Measurements from ENCODE around the gene HHIPL1.

DNA sequence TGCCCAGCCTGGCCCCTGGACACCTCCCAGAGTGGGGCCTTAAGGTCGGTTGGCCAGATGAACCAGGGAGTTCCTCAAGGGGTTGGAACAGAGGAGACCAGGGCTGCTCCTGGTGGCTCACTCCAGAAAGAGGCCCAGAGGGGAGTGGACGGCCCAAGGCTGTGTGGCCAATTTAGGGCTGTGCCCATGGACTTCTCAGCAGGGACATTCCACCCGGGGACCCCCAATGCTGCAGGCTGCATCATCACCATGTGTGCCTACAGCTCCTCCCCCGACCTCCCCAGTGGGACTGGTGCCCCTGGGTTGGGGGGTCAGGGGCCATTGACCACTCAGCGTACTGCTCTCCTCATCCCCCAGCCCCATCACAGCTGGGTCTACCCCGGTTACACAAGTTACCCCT is 21.6 kb downstream of the HHIPL1 start:
- TF ChIP-seq POLR2A (IDR thresholded peaks at IDR 0.05): no peak
- no peak for TF ChIP-seq POLR2AphosphoS5 (IDR thresholded peaks at IDR 0.05)
- TF ChIP-seq, protein P1, sequence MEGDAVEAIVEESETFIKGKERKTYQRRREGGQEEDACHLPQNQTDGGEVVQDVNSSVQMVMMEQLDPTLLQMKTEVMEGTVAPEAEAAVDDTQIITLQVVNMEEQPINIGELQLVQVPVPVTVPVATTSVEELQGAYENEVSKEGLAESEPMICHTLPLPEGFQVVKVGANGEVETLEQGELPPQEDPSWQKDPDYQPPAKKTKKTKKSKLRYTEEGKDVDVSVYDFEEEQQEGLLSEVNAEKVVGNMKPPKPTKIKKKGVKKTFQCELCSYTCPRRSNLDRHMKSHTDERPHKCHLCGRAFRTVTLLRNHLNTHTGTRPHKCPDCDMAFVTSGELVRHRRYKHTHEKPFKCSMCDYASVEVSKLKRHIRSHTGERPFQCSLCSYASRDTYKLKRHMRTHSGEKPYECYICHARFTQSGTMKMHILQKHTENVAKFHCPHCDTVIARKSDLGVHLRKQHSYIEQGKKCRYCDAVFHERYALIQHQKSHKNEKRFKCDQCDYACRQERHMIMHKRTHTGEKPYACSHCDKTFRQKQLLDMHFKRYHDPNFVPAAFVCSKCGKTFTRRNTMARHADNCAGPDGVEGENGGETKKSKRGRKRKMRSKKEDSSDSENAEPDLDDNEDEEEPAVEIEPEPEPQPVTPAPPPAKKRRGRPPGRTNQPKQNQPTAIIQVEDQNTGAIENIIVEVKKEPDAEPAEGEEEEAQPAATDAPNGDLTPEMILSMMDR (IDR thresholded peaks at IDR 0.05): no peak

Measured in breast epithelium (tissue), 3 donors.